ENCODE results near the gene SPEF1.

Gene SPEF1

DNA sequence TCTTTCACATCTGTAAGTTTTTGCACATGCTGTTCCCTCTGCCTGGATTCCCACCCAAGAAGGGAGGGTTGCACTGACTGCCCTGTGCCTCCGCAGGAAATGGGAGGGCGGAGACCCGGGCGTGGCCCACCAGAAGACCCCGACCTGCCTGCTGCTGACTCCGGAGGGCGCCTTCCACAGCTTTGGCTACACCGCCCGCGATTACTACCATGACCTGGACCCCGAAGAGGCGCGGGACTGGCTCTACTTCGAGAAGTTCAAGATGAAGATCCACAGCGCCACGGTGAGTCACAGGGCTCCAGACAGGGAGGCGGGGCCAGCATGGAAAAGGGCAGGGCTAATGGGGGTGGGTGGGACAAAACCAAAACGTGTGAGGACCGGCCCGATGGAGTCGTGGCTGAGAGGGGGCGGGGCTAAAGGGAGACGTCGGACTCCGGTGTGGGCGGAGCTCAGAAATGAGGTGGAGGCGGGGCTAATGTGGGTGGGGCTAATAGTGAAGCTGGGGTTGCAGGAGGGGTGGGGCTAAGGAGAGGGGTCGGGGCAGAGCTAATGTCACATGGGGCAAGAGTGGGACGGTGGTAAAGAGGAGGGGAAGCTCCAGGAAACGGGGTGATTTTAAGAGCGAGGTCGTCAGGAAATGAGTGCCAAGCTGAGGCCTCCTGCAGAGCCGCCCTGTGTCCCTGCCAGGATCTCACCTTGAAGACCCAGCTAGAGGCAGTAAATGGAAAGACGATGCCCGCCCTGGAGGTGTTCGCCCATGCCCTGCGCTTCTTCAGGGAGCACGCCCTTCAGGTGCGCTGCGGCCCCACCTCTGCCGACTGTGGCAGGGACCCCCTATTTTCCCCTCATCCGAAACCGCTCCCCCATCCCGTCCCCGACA, 36.2 kb downstream of the SPEF1 start:
- no peak for DNase-seq

DNA sequence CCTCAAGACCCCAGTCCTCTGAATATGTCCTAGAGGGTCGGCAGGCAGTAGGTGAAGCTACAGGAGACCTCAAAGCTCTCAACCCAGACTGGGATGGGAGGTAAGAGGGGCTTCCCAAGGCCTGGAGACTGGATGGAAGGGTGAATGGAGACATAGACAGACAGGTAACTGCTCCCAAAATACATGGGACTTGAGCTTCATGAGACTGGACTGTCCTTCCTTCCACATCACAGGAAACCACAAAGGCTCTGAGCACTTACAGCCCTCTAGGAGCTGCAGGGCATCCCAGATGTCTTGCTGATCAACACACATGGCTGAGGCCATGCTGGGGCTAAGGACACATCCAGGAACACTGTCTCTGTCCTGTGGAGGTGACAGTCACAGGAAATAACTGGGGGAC, 37.2 kb downstream of the SPEF1 start:
- no peak for DNase-seq

DNA sequence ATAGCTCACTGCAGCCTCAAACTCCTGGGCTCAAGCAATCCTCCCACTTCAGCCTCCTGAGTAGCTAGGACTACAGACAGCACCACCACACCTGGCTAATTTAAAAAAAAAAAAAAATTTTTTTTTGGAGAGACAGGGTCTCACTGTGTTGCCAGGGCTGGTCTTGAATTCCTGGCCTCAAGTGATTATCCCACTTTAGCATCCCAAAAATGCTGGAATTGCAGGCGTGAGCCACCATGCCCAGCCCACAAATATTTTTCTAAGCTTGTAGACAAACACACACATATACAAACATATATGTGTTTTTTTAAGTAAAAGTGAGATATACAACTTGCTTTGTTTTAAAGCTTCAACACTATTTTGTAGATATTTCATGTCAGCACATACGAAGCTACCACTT, 38.0 kb downstream of the SPEF1 start:
- DNase-seq = no peak

DNA sequence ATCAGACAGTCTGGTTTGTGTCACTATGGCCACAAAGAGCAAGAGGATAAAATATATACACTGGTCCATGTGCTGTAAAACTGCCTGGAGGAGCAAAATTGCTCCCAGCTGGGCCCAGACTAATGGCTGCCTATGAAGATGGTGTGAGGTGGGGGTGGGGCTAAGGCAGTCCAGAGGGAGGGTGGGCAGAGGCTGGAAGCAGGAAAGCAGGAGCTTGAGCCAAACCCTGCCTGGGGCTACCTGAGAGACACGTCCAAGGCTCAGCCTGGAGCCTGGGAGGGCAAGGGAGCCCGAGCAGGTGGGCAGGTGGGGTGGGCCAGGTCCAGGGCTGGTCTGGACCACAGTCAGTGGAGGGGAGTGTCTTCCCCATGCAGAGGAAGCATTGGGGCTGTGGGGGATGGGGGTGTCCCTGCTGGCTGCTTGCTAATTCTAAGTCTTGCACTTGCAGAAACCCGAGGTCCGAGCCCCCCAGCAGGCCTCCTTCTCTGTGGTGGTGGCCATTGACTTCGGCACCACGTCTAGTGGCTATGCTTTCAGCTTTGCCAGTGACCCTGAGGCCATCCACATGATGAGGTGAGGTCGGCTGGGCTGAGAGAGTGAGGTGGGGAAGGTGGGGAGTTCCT, 39.3 kb downstream of the SPEF1 start:
- DNase-seq = no peak

DNA sequence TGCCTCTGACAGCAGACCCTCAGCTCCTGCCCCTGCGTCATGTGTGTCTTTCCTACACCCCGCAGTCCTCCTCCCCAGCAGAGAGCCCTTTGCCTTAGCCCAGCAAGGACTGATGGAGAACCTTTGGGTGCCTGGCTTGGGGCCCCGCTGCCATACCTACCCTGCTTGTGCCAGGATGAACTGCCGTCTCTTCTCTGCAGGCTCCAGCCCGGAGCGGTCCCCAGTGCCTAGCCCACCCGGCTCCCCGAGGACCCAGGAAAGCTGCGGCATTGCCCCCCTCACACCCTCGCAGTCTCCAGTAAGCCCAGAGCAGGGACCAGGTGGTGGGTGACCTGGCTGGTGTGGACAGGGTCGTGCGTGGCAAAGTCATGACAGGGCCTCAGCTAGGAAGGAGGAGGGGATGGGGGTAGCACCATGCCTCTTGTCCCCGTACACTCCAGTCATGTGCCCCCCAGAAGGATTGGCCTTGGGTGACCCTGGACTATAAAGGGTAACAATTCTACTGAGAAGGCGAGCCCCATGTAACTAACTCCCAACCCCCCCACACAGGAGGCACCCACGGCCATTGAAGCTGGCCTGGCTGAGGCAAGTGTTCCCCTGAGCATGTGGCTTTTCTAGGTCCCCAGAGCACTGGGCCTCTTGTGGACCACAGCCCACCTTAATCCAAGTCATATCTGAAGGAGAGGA, 40.5 kb downstream of the SPEF1 start:
- DNase-seq = no peak

DNA sequence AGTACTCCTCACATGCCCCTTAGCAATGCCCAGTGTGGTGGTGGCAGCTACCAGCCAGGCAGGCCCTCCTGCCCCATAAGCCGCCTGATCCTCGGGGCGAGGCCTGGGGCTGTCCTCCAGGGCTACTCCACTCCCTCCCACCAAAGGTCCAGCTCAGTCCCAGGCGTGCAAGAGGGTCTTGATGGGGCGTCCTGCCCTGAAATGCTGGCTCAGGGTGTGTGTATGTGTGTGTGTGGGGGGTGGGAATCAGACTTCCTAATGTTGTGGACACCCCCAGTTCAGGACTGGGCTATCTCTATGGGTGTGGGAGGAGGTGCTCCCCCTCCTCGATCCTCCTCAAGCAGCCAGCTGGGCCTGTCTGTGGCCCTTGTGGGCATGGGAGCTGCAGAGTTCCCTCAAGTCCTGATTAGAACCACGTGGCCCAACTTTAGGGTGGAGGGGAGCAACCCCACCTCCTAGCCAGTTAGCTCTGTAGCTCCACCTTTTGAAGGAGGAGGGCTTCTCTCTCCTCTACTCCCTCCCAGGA, 41.3 kb downstream of the SPEF1 start:
- no peak for DNase-seq

DNA sequence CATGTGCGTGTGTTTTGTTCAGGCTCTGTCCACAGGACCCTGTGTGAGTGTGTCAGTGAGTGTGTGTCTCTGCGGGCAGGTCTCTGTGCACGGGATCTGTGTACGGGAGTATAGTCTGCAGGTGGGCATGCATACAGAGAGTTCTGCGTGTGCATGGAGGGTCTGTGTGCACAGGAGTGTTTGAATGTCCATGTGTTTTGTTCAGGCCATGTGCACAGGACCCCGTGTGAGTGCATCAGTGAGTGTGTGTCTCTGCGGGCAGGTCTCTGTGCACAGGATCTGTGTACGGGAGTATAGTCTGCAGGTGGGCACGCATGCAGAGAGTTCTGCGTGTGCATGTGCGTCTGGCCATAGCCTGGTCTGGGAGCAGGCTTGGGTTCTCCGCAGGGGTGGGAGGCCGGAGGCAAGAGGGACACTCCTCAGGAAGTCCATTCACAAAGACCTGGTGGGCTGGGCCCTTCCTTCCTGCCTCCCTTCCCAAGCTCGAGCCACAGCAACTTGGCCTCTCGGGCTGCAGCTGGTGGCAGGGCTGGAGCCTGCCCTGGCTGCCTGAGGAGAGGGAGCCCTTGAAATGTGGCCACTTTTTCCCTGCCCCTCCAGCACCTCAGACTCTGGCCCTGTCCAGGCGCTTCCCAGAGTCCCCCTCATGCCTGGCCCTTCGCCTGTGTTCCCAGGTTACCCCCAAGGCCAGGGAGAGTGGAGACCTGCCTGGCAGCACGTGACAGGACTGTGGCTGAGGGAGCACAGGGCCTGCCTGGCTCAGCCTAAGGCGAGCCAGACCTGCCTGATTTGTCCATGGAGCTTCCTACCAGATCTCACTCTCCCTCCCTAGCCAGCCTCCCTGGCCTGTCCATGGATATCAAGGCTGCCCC, 42.0 kb downstream of the SPEF1 start:
- no peak for DNase-seq

DNA sequence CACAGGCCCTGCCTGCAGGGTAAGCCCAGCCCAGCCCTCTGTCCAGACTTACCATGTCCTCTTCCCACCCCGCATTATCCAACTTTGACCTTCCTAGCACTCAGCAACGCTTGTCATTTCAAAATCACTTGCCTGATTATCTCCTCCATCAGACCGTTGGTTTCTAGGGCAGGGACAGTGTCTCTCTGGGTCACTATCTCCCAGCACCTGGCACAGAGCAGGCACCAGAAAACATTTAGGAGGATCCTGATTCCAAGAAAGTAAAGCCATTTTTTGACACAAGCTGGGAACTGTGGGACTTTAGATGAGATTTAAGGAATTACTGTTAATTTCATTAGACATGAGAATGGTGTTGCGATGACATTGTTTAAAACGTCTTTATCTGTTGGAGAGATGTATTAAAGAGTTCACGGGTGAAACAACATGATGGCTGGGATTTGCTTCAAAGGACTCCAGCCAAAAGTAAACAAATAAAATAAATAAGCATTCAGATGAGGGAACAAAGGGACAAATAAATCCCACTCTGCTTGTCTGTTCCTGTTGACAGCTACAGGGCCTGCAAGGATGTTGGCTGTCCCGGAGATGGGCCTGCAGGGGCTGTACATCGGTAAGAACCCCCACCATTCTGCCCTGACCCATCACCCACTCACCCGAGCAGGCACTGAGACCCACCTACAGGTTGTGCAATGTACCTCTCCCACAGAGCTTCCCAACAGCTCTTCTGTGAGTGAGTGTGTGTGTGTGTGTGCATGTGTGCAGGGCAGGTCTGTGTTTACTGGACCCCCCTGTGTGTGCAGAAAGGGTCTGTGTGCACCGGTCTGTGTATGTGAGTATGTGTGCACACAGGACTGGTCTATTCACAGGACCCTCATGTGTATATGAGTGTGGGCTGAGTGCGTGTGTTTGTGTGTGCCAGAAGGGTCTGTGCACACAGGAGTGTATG, 42.9 kb downstream of the SPEF1 start:
- no peak for DNase-seq

DNA sequence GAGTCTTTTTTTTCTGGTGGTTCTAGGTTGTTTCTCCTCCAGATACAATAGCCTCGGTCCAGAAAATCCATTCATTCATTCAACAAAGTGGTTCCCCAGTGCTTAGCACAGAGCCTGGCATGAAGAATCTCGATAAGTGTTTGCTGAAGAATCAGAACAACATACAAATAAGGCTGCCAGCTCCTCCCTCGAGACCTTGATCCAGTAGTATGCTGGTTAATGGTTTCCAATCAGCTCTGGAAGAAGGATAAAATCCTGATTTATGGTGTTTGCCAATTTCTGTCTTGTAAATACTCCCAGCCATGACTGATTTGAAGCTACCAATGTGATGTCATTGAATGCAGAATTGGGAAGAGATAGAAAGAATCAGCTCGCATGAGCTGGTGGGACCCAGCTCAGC, 45.5 kb downstream of the SPEF1 start:
- no peak for DNase-seq

DNA sequence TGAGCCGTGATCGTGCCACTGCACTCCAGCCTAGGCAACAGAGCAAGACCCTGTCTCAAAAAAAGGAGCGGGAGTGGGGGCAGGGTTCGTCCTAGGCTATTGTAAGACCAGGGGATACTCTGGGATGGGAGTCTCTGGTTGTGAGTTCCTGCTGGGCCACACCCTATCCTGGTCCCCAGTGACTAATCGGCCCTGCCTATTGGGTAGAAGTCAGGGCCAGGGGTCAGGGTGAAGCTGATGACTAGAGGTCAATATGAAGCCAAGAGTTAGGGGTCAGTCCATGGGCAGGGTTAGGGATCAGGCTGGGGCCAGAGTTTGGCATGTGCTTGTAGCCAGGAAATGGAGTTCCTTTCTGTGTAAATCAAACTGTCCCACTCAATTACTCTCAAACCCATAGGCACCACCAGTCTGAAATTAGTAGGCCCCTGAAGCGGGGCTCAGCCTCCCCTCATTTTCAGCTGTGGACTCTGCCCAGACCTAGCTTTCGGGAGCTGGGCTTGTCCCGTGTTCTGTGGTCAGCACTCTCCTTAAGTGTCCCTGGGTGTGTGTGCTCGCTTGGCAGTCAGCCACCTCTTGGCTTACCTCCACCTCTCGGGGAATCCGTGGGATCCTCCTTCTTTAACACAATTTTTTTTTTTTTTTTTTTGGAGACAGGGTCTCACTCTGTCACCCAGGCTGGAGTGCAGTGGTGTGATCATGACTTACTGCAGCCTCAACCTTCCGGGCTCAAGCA, 47.0 kb downstream of the SPEF1 start:
- DNase-seq = no peak

DNA sequence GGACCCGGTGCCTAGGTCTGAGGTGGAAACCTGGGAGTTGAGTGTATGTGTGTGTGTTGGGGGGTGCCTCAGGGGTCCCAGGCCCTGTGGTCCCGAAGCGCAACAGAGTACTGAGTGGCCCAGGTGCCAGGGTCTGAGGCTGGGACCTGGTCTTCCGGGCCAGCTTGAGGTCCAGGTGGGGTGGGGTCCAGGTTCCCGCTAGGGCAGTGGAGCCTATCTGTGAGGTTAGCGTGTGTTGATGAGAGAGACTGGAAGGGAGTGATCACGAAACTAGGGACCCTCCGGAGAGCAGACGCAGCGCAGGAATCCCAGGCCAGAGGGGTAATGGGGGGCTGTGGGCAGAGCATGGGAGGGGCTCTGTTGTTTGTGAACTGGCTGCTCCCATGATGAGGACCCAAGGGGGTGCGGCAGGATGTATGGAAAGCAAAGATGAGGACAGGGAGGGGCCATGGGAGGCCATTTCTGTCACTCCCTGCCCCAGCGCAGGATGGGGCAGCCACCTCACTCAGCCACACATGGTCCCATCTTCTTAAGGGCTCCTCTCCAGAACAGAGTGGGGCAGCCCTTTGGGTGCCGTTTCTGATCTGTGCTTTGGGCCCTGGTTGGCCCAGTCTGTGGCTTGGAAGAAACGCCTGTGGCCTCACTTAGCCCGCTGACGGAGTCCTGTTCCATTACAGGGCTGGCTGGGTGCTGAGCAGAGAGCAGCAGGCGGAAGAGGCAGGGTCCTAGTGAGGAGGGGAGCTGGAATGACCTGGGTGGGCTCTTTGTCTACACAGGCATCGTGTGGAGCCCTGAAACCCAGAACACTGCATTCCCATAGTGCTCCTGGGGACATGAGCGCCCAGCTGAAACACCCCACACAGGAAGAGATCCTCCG, 47.9 kb downstream of the SPEF1 start:
- no peak for DNase-seq

DNA sequence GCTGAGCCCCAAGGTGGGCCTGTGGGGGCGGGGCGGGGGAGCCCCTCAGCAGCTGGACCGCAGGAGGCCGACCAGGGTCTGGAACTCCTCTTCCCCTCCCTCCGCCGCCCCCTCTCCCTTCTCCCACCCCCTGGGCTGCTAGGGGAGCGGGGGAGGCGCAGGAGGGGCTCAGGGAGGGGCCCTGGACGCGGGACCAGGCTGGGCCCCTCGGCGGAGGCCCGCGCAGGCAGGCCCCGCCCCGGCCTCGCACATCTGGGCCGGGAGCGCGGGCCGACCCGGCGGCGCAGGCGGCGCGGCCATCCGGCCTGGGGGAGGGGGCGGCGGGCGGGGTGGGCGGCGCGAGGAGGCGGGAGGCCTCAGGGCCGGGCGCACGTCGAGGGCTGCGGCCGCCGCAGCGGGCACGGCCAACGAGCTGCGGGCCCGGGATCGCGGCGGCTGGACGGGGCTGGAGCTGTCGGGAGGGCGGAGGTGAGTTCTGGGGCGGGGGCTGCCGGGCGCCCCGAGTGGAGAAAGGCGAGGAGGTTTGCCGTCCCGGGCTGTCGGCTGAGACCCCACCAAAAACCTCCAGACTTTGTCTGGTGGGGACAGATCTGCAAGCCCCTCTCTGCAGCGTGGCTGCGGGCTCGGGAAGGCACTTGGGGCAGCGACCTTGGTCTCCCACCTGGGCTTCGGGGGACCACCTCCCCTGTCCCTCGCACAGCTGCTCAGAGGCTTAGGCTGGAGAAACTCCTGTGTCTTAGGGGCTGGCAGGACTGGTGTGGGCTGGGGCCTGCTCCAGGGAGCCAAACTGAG, 48.7 kb downstream of the SPEF1 start, which contains the start of gene HSPA12B:
TSS of gene HSPA12B (plus strand) at position 359 of the 792 bp plus-strand sequence. CDS start 5,990 bp downstream, outside the sequence.
- no peak for DNase-seq

DNA sequence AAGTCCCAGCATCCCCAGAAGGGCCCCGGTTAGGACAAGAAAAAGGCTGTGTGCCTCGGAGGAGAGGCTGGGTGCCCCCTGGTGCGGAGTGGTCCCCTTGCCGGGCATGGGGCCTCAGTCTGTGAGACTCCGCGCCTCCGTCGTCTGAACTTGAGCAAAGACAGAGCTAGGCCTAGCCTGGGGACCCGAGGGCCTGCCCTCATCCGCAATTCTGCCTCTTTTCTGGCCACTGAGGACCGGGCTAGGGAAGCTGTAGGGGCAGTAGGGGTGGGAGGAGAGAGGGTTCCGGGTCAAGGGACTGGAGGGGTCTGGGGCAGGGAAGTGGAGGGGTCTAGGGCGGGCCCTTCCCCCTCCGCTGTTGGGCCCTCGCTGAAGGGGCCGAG, 49.3 kb downstream of the SPEF1 start:
- no peak for DNase-seq

DNA sequence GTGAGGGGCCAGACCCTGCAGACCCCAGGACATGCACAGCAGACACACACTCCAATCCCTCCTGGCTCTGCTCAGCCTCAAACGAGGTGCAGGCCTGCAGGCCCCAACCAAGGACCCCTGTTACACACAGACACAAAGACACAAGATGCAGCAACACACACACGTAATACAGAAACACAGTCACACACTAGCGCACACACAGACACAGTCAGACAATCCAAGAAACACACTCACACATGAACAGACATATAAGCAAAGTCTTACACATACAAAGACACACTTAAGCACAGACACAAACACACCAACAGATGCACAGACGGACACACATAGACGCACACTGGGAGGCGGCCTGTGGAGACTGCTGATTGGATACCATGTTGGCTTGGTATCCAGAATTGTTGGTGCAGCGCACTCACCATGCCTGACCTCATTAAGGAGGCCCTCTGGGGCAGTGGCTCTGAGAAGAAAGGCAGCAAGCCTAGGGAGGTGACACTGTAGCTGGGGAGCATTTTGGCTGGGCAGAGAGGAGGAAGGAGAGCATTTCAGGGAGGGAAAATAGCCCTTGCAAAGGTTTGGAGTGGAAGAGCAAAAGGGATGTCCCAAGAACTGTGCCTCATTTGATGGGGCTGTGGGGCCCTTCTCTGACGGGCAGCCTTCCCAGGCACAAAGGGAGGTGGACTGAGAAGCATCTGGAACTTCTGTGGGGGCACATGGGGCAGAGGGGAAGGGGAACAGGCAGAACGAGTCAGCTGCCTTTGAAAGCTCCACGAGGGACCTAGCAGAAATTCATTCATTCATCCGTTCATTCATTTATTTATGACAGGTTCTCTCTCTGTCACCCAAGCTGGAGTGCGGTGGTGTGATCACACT, 50.2 kb downstream of the SPEF1 start:
- no peak for DNase-seq

DNA sequence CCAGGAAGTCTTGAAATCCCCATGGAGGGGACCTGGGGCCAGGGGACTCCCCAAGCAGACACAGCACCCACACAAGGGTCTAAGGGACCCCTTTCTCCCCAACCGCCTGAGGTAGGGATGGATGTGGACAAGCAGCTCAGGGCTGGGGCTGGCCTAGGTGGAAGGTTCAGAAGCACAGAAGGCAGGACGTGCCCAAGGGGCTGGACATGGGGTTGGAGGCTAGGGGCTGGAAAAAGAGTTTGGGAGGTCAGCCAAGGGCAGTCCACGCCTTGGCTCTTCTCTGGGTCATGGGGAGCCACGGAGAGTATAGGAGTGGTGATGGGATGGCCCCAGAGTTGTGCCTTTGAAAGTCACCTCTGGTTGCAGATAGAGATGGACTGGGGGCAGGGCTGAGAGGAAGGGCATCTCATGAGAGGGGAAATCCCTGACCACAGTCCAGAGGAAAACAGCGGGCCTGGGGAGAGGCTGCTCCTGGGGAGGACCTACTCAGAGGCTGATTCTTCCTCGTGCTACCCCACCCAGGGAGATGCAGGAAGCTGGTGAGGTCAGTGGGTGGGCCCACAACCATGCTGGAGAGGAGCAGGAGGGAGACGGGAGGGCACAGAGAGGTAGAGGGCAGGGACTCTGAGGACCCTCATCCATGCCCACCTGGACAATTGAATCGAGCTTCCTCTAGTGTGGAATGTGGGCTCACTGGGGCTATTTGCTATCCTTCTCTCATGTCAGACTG, 51.3 kb downstream of the SPEF1 start:
- DNase-seq = no peak

DNA sequence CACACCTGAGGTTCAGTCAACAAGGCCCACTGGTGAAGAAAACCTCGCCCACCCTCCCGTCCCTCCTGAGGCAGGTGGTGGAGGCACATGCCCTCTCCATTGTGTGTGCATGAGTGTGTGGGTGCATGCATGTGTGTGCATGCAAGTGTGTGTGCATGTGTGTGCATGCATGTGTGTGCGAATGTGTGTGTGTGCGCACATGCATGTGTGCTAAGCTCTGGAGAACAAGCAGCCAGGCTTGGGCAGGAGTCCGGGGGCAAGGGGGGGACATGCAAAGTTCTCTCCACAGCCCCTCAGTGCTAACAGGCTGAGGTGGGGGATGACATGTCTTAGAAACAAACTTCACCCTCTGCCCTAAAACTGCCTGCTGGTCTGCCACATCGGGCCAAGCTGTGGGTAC, 51.9 kb downstream of the SPEF1 start:
- no peak for DNase-seq

DNA sequence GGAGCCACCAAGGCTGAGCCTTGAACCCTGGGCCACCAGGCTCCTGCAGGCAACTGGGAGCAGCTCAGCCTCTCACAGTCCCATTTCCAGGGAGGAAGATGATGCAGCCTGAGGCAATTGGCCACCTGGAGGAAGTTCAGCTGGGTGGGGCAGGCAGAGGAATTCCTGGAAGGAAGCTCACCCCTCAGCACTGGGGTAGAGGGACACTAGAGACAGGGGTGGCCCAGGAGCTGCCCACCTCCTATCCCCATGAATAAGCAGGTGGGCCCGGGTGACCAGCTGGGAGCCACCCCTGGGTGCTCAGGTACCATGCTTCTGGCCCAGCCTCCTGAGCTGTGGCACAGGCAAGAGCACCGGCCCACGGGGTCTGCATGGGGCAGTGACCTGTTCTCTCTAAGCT, 52.4 kb downstream of the SPEF1 start:
- DNase-seq = no peak
